Colonic mucosa (tissue), 4 donors: ENCODE data around the gene TSPAN11. TPM values are rescaled to one million over a fixed set of nuclear protein-coding genes. Genes with fewer than 3 reads are reported as not detected.

Source experiments
- DNase-seq: peaks from one replicate; pipeline ENCODE4 v3.0.0-alpha.2; 2020
- H3K27ac ChIP-seq: fragments of 200-600 bp; one replicate; pipeline ENCODE4 v1.8.0; 2021
- H3K27me3 ChIP-seq: fragments of 200-600 bp; one replicate; pipeline ENCODE4 v1.8.0; 2021
- H3K36me3 ChIP-seq: fragments of 200-600 bp; one replicate; pipeline ENCODE4 v1.8.0; 2021
- H3K4me1 ChIP-seq: fragments of 200-600 bp; one replicate; pipeline ENCODE4 v1.8.0; 2021; ENCODE audit warnings: mild to moderate bottlenecking
- H3K4me3 ChIP-seq: fragments of 200-600 bp; one replicate; pipeline ENCODE4 v1.8.0; 2021
- H3K9ac ChIP-seq, 2 donors: one replicate each; pipeline ENCODE4 v1.7.0; 2013; ENCODE audit warnings: control low read depth in 2 of 2, low read depth in 2 of 2, low read length in 2 of 2
- H3K9me3 ChIP-seq: fragments of 200-600 bp; one replicate; pipeline ENCODE4 v1.8.0; 2021
- CTCF ChIP-seq: fragments of 200-600 bp; IDR thresholded peaks from one replicate; pipeline ENCODE4 v1.8.0; 2022; ENCODE audit warnings: antibody characterized with exemption, mild to moderate bottlenecking
- intact Hi-C: fragments of 100-400 bp; cut with DNase I; formaldehyde crosslinking; loops from one replicate; pipeline ENCODE4 v1.14.1; 2022
- total RNA-seq, 2 donors: library from RNA; stranded (reverse); fragmentation: NEBNext Ultra II Directional in 1 of 2; extraction: Animal tissue kit (Norgen Biotek cat#: 25700) in 1 of 2; gene quantifications; one replicate each; pipeline ENCODE4 v1.2.1, GENCODE V29; 2021
- donor health status: healthy.
- donor health status: DM: no; HTN: no; CAD: no.
- donor health status: DM: no; HTN: no; CAD: no.

TSPAN11 gene
- total RNA-seq, 2 donors from 2014 or later: 1.3 to 8.2 TPM

DNA sequence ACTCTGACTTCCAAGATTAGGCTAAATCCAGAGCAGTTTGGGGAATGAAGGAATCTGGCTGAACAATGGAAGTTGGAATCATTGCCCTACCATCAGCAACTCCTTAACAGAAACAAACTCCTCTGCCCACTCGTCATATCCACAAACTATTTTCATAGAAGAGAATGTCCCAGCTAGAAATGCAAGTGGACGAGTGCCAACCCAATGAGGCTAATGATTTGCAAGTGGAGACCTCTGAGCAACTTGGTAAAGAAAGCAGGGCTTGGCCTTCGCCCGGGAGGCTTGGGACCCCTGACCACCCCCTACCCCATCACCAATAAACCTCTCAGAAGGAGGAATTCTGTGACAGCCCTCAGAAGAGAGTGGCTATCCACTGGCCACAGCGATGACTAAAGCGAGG is 107.1 kb downstream of the TSPAN11 start:
- H3K9me3 ChIP-seq: no peaks in the 10 kb centered on the region
- H3K36me3 ChIP-seq: no peaks in the 10 kb centered on the region
- no peaks in the 10 kb centered on the region for H3K27me3 ChIP-seq
- TF ChIP-seq CTCF: no peak
- H3K4me3 ChIP-seq: no peak overlapping the region
- no peak for DNase-seq
- H3K27ac ChIP-seq: no peak overlapping the region
- intact Hi-C loops: no loop called here
- H3K9ac ChIP-seq: no peak overlapping the region
- no peaks in the 10 kb centered on the region for H3K4me1 ChIP-seq

- intact Hi-C loops: no loop called here
- Histone ChIP-seq H3K9ac (no peak overlapping the region), H3K9me3 (no peaks in the 10 kb centered on the region), H3K27ac (no peak overlapping the region), H3K4me1 (no peaks in the 10 kb centered on the region), H3K4me3 (no peak overlapping the region), H3K36me3 (no peaks in the 10 kb centered on the region), H3K27me3 (no peaks in the 10 kb centered on the region)
- TF ChIP-seq CTCF: no peak
- no peak for DNase-seq
These were observed 107.8 kb downstream of the TSPAN11 start for GRCh38 chr12:31034372-31034771.

- Histone ChIP-seq H3K9ac (no peak overlapping the region), H3K4me3 (no peak overlapping the region), H3K4me1 (no peaks in the 10 kb centered on the region), H3K27me3 (no peaks in the 10 kb centered on the region), H3K27ac (no peak overlapping the region), H3K36me3 (no peaks in the 10 kb centered on the region), H3K9me3 (no peaks in the 10 kb centered on the region)
- DNase-seq: no peak
- no peak for TF ChIP-seq CTCF
- intact Hi-C loops: no loop called here
These were observed 108.7 kb downstream of the TSPAN11 start for GRCh38 chr12:31035226-31035625.

GRCh38 chr12:31035967-31036665 is 109.6 kb downstream of the TSPAN11 start:
- no peak for DNase-seq
- Histone ChIP-seq H3K4me3 (no peak overlapping the region), H3K27ac (no peak overlapping the region), H3K27me3 (no peaks in the 10 kb centered on the region), H3K36me3 (no peaks in the 10 kb centered on the region), H3K4me1 (no peaks in the 10 kb centered on the region), H3K9ac (no peak overlapping the region), H3K9me3 (no peaks in the 10 kb centered on the region)
- TF ChIP-seq CTCF: no peak
- intact Hi-C loops: no loop called here

DNA sequence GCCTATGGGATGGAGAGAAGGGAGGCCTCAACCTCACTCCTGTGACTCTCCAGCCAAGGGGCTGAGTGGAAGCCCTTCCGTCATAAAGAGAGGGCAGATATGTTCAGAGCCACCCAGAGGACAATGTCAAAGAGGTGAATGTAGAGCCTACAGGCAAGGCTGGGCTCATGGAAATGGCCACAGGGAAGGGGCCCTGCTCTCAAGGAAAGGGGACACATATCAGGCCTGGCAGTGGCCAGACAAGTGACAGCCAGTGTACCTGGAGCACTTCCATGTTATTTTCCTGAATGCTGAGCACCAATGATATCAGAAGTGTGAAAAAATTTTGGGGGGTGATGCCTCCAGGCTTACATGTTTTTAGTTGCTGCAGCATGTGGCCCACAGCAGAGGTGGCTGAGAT is 110.5 kb downstream of the TSPAN11 start:
- Histone ChIP-seq H3K9me3 (no peaks in the 10 kb centered on the region), H3K36me3 (no peaks in the 10 kb centered on the region), H3K4me1 (no peaks in the 10 kb centered on the region), H3K4me3 (no peak overlapping the region), H3K27me3 (no peaks in the 10 kb centered on the region), H3K27ac (no peak overlapping the region), H3K9ac (no peak overlapping the region)
- no peak for TF ChIP-seq CTCF
- intact Hi-C loops: no loop called here
- no peak for DNase-seq
